ENCODE data around the gene GMDS.

Gene GMDS

GRCh38 chr6:2008383-2008976 is 236.9 kb downstream of the GMDS start:
- peaks cover 11% of the 10 kb centered on the region for H3K9me3 Mint-ChIP-seq
- H3K4me1 Mint-ChIP-seq: no peaks in the 10 kb centered on the region
- peaks cover 24% of the 10 kb centered on the region for H3K36me3 Mint-ChIP-seq (ENCODE audit: low read depth)
- no peak overlapping the region for H3K27ac Mint-ChIP-seq
- ATAC-seq (no peak), DNase-seq (no peak)
- no peaks in the 10 kb centered on the region for H3K27me3 Mint-ChIP-seq
- H3K4me3 Mint-ChIP-seq: no peak overlapping the region

GRCh38 chr6:2007165-2007564 is 238.2 kb downstream of the GMDS start:
- H3K9me3 Mint-ChIP-seq: peaks cover 11% of the 10 kb centered on the region
- H3K4me3 Mint-ChIP-seq: no peak overlapping the region
- H3K27me3 Mint-ChIP-seq: no peaks in the 10 kb centered on the region
- peaks cover 20% of the 10 kb centered on the region for H3K36me3 Mint-ChIP-seq (ENCODE audit: low read depth)
- DNase-seq: no peak
- no peaks in the 10 kb centered on the region for H3K4me1 Mint-ChIP-seq
- no peak overlapping the region for H3K27ac Mint-ChIP-seq
- no peak for ATAC-seq

GRCh38 chr6:2004888-2005287 is 240.5 kb downstream of the GMDS start:
- Mint-ChIP-seq H3K27me3 (no peaks in the 10 kb centered on the region), H3K36me3 (ENCODE audit: low read depth) (peaks cover 9% of the 10 kb centered on the region), H3K9me3 (peaks cover 4% of the 10 kb centered on the region), H3K27ac (no peak overlapping the region), H3K4me1 (no peaks in the 10 kb centered on the region), H3K4me3 (no peak overlapping the region)
- no peak for DNase-seq
- ATAC-seq: no peak

GRCh38 chr6:2000962-2001361 is 244.4 kb downstream of the GMDS start:
- Mint-ChIP-seq H3K27me3 (no peaks in the 10 kb centered on the region), H3K4me3 (no peak overlapping the region), H3K9me3 (no peaks in the 10 kb centered on the region), H3K36me3 (ENCODE audit: low read depth) (no peaks in the 10 kb centered on the region), H3K4me1 (no peaks in the 10 kb centered on the region), H3K27ac (no peak overlapping the region)
- no peak for DNase-seq
- ATAC-seq: no peak

- H3K9me3 Mint-ChIP-seq: no peaks in the 10 kb centered on the region
- no peak overlapping the region for H3K4me3 Mint-ChIP-seq
- ATAC-seq (no peak), DNase-seq (no peak)
- peaks cover 2% of the 10 kb centered on the region for H3K36me3 Mint-ChIP-seq (ENCODE audit: low read depth)
- no peak overlapping the region for H3K27ac Mint-ChIP-seq
- no peaks in the 10 kb centered on the region for H3K27me3 Mint-ChIP-seq
- H3K4me1 Mint-ChIP-seq: peaks cover 4% of the 10 kb centered on the region
These were observed 247.7 kb downstream of the GMDS start for GRCh38 chr6:1997702-1998101.

GRCh38 chr6:1995636-1996035 is 249.8 kb downstream of the GMDS start:
- DNase-seq (no peak), ATAC-seq (no peak)
- Mint-ChIP-seq H3K4me1 (peaks cover 4% of the 10 kb centered on the region), H3K27ac (no peak overlapping the region), H3K27me3 (no peaks in the 10 kb centered on the region), H3K9me3 (no peaks in the 10 kb centered on the region), H3K4me3 (no peak overlapping the region), H3K36me3 (ENCODE audit: low read depth) (peaks cover 6% of the 10 kb centered on the region)

- no peaks in the 10 kb centered on the region for H3K27me3 Mint-ChIP-seq
- no peak overlapping the region for H3K4me3 Mint-ChIP-seq
- DNase-seq (no peak), ATAC-seq (no peak)
- H3K36me3 Mint-ChIP-seq (ENCODE audit: low read depth): peaks cover 6% of the 10 kb centered on the region
- no peak overlapping the region for H3K27ac Mint-ChIP-seq
- peaks cover 4% of the 10 kb centered on the region for H3K4me1 Mint-ChIP-seq
- H3K9me3 Mint-ChIP-seq: no peaks in the 10 kb centered on the region
These were observed 252.4 kb downstream of the GMDS start for GRCh38 chr6:1993042-1993441.

- peaks cover 8% of the 10 kb centered on the region for H3K36me3 Mint-ChIP-seq (ENCODE audit: low read depth)
- no peaks in the 10 kb centered on the region for H3K9me3 Mint-ChIP-seq
- H3K4me1 Mint-ChIP-seq: peaks cover 4% of the 10 kb centered on the region
- H3K4me3 Mint-ChIP-seq: no peak overlapping the region
- ATAC-seq (no peak), DNase-seq (no peak)
- no peak overlapping the region for H3K27ac Mint-ChIP-seq
- H3K27me3 Mint-ChIP-seq: no peaks in the 10 kb centered on the region
These were observed 254.0 kb downstream of the GMDS start for GRCh38 chr6:1991332-1991878.

- DNase-seq: no peak
- no peaks in the 10 kb centered on the region for H3K27me3 Mint-ChIP-seq
- H3K4me1 Mint-ChIP-seq: peaks cover 4% of the 10 kb centered on the region
- ATAC-seq: no peak
- H3K4me3 Mint-ChIP-seq: no peak overlapping the region
- peaks cover 8% of the 10 kb centered on the region for H3K9me3 Mint-ChIP-seq
- H3K27ac Mint-ChIP-seq: no peak overlapping the region
- H3K36me3 Mint-ChIP-seq (ENCODE audit: low read depth): peaks cover 11% of the 10 kb centered on the region
These were observed 256.6 kb downstream of the GMDS start for GRCh38 chr6:1988843-1989242.

- no peak overlapping the region for H3K27ac Mint-ChIP-seq
- no peak for DNase-seq
- no peaks in the 10 kb centered on the region for H3K4me1 Mint-ChIP-seq
- no peak for ATAC-seq
- no peak overlapping the region for H3K4me3 Mint-ChIP-seq
- no peaks in the 10 kb centered on the region for H3K27me3 Mint-ChIP-seq
- H3K36me3 Mint-ChIP-seq (ENCODE audit: low read depth): peaks cover 19% of the 10 kb centered on the region
- peaks cover 17% of the 10 kb centered on the region for H3K9me3 Mint-ChIP-seq
These were observed 257.8 kb downstream of the GMDS start for GRCh38 chr6:1987640-1988039.

- H3K27me3 Mint-ChIP-seq: no peaks in the 10 kb centered on the region
- DNase-seq (no peak), ATAC-seq (no peak)
- no peak overlapping the region for H3K4me3 Mint-ChIP-seq
- H3K9me3 Mint-ChIP-seq: peaks cover 27% of the 10 kb centered on the region
- no peaks in the 10 kb centered on the region for H3K4me1 Mint-ChIP-seq
- H3K27ac Mint-ChIP-seq: no peak overlapping the region
- H3K36me3 Mint-ChIP-seq (ENCODE audit: low read depth): peaks cover 24% of the 10 kb centered on the region
These were observed 258.8 kb downstream of the GMDS start for GRCh38 chr6:1986454-1987243.

GRCh38 chr6:1984346-1984994 is 260.9 kb downstream of the GMDS start:
- peaks cover 38% of the 10 kb centered on the region for H3K36me3 Mint-ChIP-seq (ENCODE audit: low read depth)
- H3K9me3 Mint-ChIP-seq: peaks cover 47% of the 10 kb centered on the region
- no peaks in the 10 kb centered on the region for H3K27me3 Mint-ChIP-seq
- DNase-seq (no peak), ATAC-seq (no peak)
- H3K27ac Mint-ChIP-seq: no peak overlapping the region
- H3K4me1 Mint-ChIP-seq: no peaks in the 10 kb centered on the region
- H3K4me3 Mint-ChIP-seq: no peak overlapping the region

- Mint-ChIP-seq H3K27me3 (no peaks in the 10 kb centered on the region), H3K4me1 (no peaks in the 10 kb centered on the region), H3K4me3 (no peak overlapping the region), H3K9me3 (peaks cover 52% of the 10 kb centered on the region), H3K27ac (no peak overlapping the region), H3K36me3 (ENCODE audit: low read depth) (peaks cover 44% of the 10 kb centered on the region)
- DNase-seq (no peak), ATAC-seq (no peak)
These were observed 261.6 kb downstream of the GMDS start for GRCh38 chr6:1983850-1984249.

- ATAC-seq: no peak
- H3K27me3 Mint-ChIP-seq: no peaks in the 10 kb centered on the region
- no peaks in the 10 kb centered on the region for H3K9me3 Mint-ChIP-seq
- H3K36me3 Mint-ChIP-seq (ENCODE audit: low read depth): peaks cover 9% of the 10 kb centered on the region
- H3K27ac Mint-ChIP-seq: no peak overlapping the region
- H3K4me1 Mint-ChIP-seq: no peaks in the 10 kb centered on the region
- H3K4me3 Mint-ChIP-seq: no peak overlapping the region
- DNase-seq: no peak
These were observed 272.4 kb downstream of the GMDS start for GRCh38 chr6:1972962-1973361.

GRCh38 chr6:1971612-1972011 is 273.8 kb downstream of the GMDS start:
- Mint-ChIP-seq H3K36me3 (ENCODE audit: low read depth) (peaks cover 3% of the 10 kb centered on the region), H3K27ac (no peak overlapping the region), H3K4me1 (no peaks in the 10 kb centered on the region), H3K4me3 (no peak overlapping the region), H3K9me3 (no peaks in the 10 kb centered on the region), H3K27me3 (no peaks in the 10 kb centered on the region)
- DNase-seq (no peak), ATAC-seq (no peak)

Measured in activated naive CD8-positive, alpha-beta T cell treated with anti-CD3 and anti-CD28 coated beads, Interleukin-2, amount 50 U/mL, for 24 hours (primary cell).